ENCODE data around the gene ERRFI1.

DNA sequence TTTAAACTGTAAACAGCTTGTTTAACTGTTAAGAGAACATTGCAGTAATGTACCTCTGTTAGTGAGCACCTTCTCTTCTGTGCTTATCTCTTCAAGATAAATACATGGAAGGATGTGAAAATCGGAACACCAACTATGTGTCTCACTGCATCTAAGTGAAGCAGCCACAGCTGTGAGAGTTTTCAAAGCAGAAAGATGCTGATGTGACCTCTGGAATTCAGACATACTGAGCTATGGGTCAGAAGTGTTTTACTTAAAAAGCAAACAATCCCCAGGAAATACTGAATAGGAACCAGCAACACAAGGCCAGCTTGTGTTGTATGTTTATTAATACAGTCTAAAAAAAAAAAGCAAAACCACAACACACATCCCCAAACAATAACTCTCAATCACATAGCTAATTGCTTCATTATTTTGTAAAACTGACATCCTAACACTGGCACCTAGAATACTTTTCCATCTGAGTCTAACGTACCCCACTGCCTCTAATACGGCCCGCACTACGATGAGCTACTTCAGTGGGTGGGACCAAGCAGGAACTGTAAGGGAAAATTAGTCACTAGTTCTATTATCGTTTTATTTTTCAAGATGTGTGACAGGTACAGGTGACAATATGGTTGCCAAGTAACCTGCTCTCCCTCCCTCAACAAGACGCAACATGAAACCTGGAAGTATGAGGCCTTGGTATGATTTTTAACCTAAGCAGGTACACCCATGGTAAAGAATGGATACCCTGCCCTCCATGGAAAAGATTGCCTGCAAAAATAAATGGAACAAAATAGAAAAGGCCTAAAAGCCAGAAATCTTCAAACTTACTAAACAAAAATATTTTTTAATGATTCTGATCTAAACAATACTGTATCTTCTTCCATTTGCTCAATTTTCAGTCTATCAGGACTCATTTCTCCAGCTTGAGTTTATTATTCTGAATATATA, 13.9 kb downstream of the ERRFI1 start:
- TF ChIP-seq GATA2 (IDR thresholded peaks at IDR 0.05; ENCODE audit: low read depth, low read length) (no peak), GATA3 (IDR thresholded peaks at IDR 0.05; ENCODE audit: low read depth, low read length) (no peak)

Data from SH-SY5Y (cell line).